Measurements from ENCODE around the gene COMMD7. TPM values are rescaled to one million over a fixed set of nuclear protein-coding genes. Genes with fewer than 3 reads are reported as not detected.
"Not testable (repeated sequence)": the region's sequence is repeated elsewhere in the genome, so short reads cannot be mapped to it uniquely, and the experiment has no call there.

Gene COMMD7
- total RNA-seq, 1 donor from 2014 or later = 37.9 TPM

DNA sequence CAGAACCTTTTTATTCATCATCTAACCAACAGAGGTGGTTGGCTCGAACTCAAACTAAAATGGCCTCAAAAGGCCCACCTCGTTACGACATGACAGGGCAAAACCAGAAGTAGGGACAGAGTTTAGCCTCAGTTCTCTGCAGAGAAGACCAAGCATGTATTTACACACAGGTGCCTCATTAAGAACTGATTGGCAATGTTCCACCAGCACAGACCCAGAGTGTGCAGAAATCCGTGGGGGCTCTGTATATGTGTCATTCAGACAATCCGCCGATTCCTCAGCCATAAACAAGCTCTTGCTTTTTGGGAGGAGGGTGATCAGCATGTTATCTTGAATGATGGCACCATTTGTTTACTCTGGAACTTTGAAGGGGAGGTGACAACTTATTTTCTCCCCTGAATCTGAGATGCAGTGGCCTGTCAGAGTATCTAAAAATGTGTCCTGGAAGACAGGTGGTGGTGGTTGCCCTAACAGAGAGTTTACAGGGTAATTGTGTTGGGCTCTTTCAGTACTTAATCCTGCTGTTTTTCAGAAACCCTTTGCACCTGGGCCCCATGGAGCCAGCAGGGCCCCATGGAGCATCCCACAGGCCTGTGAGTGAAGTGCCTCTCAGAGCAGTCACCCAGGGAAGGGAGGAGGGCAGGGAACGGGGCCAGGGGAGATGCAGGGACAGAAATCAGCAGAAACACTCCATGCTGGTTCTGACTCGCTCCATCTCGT lies 40.4 kb downstream of the COMMD7 start:
- Mint-ChIP-seq H3K27me3 (no peaks in the 10 kb centered on the region), H3K27ac (no peak overlapping the region), H3K9me3 (no peaks in the 10 kb centered on the region), H3K36me3 (ENCODE audit: low read depth) (peaks cover 60% of the 10 kb centered on the region), H3K4me1 (no peaks in the 10 kb centered on the region), H3K4me3 (no peak overlapping the region)
- CTCF ChIA-PET = interaction anchor here (1.0 kb wide), 1 partner anchor 28 kb away, joined by 3 read pairs; no protein-coding TSS in a partner anchor
- ATAC-seq (ENCODE audit: low read depth) (no peak), DNase-seq (no peak)
- TF ChIP-seq, protein P1, sequence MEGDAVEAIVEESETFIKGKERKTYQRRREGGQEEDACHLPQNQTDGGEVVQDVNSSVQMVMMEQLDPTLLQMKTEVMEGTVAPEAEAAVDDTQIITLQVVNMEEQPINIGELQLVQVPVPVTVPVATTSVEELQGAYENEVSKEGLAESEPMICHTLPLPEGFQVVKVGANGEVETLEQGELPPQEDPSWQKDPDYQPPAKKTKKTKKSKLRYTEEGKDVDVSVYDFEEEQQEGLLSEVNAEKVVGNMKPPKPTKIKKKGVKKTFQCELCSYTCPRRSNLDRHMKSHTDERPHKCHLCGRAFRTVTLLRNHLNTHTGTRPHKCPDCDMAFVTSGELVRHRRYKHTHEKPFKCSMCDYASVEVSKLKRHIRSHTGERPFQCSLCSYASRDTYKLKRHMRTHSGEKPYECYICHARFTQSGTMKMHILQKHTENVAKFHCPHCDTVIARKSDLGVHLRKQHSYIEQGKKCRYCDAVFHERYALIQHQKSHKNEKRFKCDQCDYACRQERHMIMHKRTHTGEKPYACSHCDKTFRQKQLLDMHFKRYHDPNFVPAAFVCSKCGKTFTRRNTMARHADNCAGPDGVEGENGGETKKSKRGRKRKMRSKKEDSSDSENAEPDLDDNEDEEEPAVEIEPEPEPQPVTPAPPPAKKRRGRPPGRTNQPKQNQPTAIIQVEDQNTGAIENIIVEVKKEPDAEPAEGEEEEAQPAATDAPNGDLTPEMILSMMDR (IDR thresholded peaks at IDR 0.05) = no peak
- intact Hi-C loops (cut with micrococcal nuclease) = no loop called here
- POLR2A ChIA-PET = interaction anchor here (0.7 to 1.0 kb wide), 2 partner anchors 40 to 108 kb away, joined by 3 to 5 read pairs; no protein-coding TSS in a partner anchor

- ChIA-PET CTCF (no interaction called here), POLR2A (no interaction called here)
- no peak overlapping the region for H3K4me3 Mint-ChIP-seq
- intact Hi-C loops (cut with micrococcal nuclease) = no loop called here
- H3K27ac Mint-ChIP-seq = no peak overlapping the region
- ATAC-seq (ENCODE audit: low read depth) = no peak
- TF ChIP-seq, protein P1 (IDR thresholded peaks at IDR 0.05) = no peak
- H3K4me1 Mint-ChIP-seq = no peaks in the 10 kb centered on the region
- H3K36me3 Mint-ChIP-seq (ENCODE audit: low read depth) = peaks cover 30% of the 10 kb centered on the region
- no peaks in the 10 kb centered on the region for H3K9me3 Mint-ChIP-seq
- no peaks in the 10 kb centered on the region for H3K27me3 Mint-ChIP-seq
- DNase-seq = no peak
Measured at GRCh38 chr20:32697608-32698007, 45.7 kb downstream of the COMMD7 start.

DNA sequence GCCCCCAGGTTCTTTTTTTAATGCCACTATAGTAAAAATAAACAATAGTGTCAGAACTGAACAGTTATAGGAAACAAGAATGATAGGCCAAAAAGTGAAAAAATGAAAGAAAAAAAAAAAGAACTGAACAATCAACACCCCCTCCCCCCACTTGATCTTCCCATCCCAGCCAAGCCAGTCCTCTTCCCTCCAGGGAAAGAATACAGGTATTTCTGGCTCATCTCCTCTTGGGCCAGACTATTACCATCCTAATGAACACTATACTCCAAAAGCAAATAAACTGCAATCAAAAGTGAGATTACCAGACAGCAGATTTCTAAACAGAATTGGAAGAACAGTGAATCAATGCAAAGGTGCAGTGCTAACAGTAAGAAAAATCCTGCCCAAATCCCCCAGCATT lies 48.2 kb downstream of the COMMD7 start:
- ChIA-PET CTCF (no interaction called here), POLR2A (interaction anchor here (0.7 kb wide), 1 partner anchor 68 kb away, joined by 6 read pairs; no protein-coding TSS in a partner anchor)
- Mint-ChIP-seq H3K4me3 (no peak overlapping the region), H3K36me3 (ENCODE audit: low read depth) (peaks cover 11% of the 10 kb centered on the region), H3K27ac (no peak overlapping the region), H3K27me3 (no peaks in the 10 kb centered on the region), H3K4me1 (no peaks in the 10 kb centered on the region), H3K9me3 (no peaks in the 10 kb centered on the region)
- DNase-seq = no peak
- ATAC-seq (ENCODE audit: low read depth) = no peak
- TF ChIP-seq, protein P1 (IDR thresholded peaks at IDR 0.05) = no peak
- intact Hi-C loops (cut with micrococcal nuclease) = no loop called here

GRCh38 chr20:32688966-32689365 lies 54.3 kb downstream of the COMMD7 start:
- ATAC-seq (ENCODE audit: low read depth); POLR2A ChIA-PET; H3K9me3 Mint-ChIP-seq; H3K4me1 Mint-ChIP-seq; intact Hi-C loops (cut with micrococcal nuclease); H3K36me3 Mint-ChIP-seq (ENCODE audit: low read depth); CTCF ChIA-PET; H3K27me3 Mint-ChIP-seq; DNase-seq; H3K27ac Mint-ChIP-seq; H3K4me3 Mint-ChIP-seq: not testable (repeated sequence)

DNA sequence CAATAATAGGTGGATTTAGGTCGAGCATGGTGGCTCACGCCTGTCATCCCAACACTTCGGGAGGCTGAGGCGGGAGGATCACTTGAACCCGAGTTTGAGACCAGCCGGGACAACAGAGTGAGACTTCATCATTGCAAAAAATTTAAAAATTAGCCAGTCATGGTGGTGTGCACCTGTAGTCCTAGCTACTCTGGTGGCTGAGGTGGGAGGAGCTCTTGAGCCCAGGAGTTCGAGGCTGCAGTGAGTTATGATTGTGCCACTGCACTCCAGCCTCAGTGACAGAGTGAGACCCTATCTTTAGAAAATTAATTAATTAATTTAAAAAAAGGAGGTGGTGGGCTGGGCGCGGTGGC lies 56.1 kb downstream of the COMMD7 start:
- Mint-ChIP-seq H3K4me1 (no peaks in the 10 kb centered on the region), H3K36me3 (ENCODE audit: low read depth) (peaks cover 3% of the 10 kb centered on the region), H3K27me3 (no peaks in the 10 kb centered on the region), H3K4me3 (no peak overlapping the region), H3K27ac (no peak overlapping the region), H3K9me3 (no peaks in the 10 kb centered on the region)
- ATAC-seq (ENCODE audit: low read depth) (no peak), DNase-seq (no peak)
- ChIA-PET CTCF (no interaction called here), POLR2A (no interaction called here)
- TF ChIP-seq, protein P1 (IDR thresholded peaks at IDR 0.05) = no peak
- intact Hi-C loops (cut with micrococcal nuclease) = no loop called here
